H9 (cell line): ENCODE measurements around the gene HLA-DQB2. TPM values are rescaled to one million over a fixed set of nuclear protein-coding genes. Genes with fewer than 3 reads are reported as not detected.

Source experiments
- DNase-seq: peaks from one replicate; pipeline ENCODE4 v3.0.0-alpha.2; 2017
- H2AFZ ChIP-seq: one replicate; pipeline ENCODE4 v1.6.1; 2013; ENCODE audit warnings: mild to moderate bottlenecking, low read length, control low read depth, moderate library complexity
- H2AK5ac ChIP-seq: 2 replicates; pipeline ENCODE4 v1.6.1; 2013; ENCODE audit warnings: low read length, control low read depth, mixed read lengths; ENCODE audit not compliant: insufficient read length
- H2BK120ac ChIP-seq: one replicate; pipeline ENCODE4 v1.6.1; 2013; ENCODE audit warnings: low read depth, mild to moderate bottlenecking, low read length, control low read depth, inconsistent platforms; ENCODE audit not compliant: poor library complexity, severe bottlenecking
- H2BK12ac ChIP-seq: 2 replicates; pipeline ENCODE4 v1.6.1; 2013; ENCODE audit warnings: low read length, control low read depth, mixed read lengths, low read depth; ENCODE audit not compliant: insufficient read length
- H2BK15ac ChIP-seq: 2 replicates; pipeline ENCODE4 v1.6.1; 2013; ENCODE audit warnings: low read depth, low read length, control low read depth
- H2BK20ac ChIP-seq: one replicate; pipeline ENCODE4 v1.6.1; 2013; ENCODE audit warnings: low read depth, mild to moderate bottlenecking, low read length, control low read depth, inconsistent platforms; ENCODE audit not compliant: poor library complexity, severe bottlenecking
- H2BK5ac ChIP-seq: 2 replicates; pipeline ENCODE4 v1.6.1; 2013; ENCODE audit warnings: low read length, control low read depth, mixed read lengths; ENCODE audit not compliant: insufficient read length
- H3K14ac ChIP-seq: 2 replicates; pipeline ENCODE4 v1.6.1; 2013; ENCODE audit warnings: low read length, control low read depth; ENCODE audit not compliant: insufficient read depth
- H3K18ac ChIP-seq: 2 replicates; pipeline ENCODE4 v1.6.1; 2013; ENCODE audit warnings: low read depth, mild to moderate bottlenecking, mixed read lengths, low read length, control low read depth; ENCODE audit not compliant: insufficient read length
- H3K23ac ChIP-seq: 2 replicates; pipeline ENCODE4 v1.6.1; 2013; ENCODE audit warnings: low read length, control low read depth, mixed read lengths, low read depth; ENCODE audit not compliant: insufficient read length
- H3K23me2 ChIP-seq: 2 replicates; pipeline ENCODE4 v1.6.1; 2013; ENCODE audit warnings: low read depth, mild to moderate bottlenecking, mixed read lengths, low read length, control low read depth; ENCODE audit not compliant: insufficient read length, poor library complexity, severe bottlenecking
- H3K27ac ChIP-seq: 2 replicates; pipeline ENCODE4 v1.5.1; 2013; ENCODE audit warnings: low read length, control low read depth, mixed read lengths, low read depth; ENCODE audit not compliant: insufficient read length
- H3K27me3 ChIP-seq: 2 replicates; pipeline ENCODE4 v1.6.1; 2013; ENCODE audit warnings: low read length, control low read depth, inconsistent platforms; ENCODE audit not compliant: insufficient read depth
- H3K4ac ChIP-seq: 2 replicates; pipeline ENCODE4 v1.6.1; 2013; ENCODE audit warnings: low read depth, mild to moderate bottlenecking, control low read depth, inconsistent platforms, low read length, moderate library complexity
- H3K4me1 ChIP-seq: 2 replicates; pipeline ENCODE4 v1.6.1; 2013; ENCODE audit warnings: low read length, control low read depth, inconsistent platforms; ENCODE audit not compliant: insufficient read depth
- H3K4me2 ChIP-seq: 2 replicates; pipeline ENCODE4 v1.6.1; 2013; ENCODE audit warnings: low read length, control low read depth, mixed read lengths; ENCODE audit not compliant: insufficient read length, insufficient read depth
- H3K56ac ChIP-seq: 2 replicates; pipeline ENCODE4 v1.6.1; 2013; ENCODE audit warnings: low read depth, mild to moderate bottlenecking, mixed read lengths, low read length, control low read depth; ENCODE audit not compliant: insufficient read length
- H3K79me1 ChIP-seq: 2 replicates; pipeline ENCODE4 v1.6.1; 2013; ENCODE audit warnings: low read depth, mild to moderate bottlenecking, moderate library complexity, low read length, control low read depth, inconsistent platforms; ENCODE audit not compliant: insufficient read depth, poor library complexity, severe bottlenecking
- H3K79me2 ChIP-seq: 2 replicates; pipeline ENCODE4 v1.6.1; 2013; ENCODE audit warnings: low read length, control low read depth, inconsistent platforms; ENCODE audit not compliant: insufficient read depth
- H3K9ac ChIP-seq: 2 replicates; pipeline ENCODE4 v1.6.1; 2013; ENCODE audit warnings: low read length, control low read depth, mixed read lengths; ENCODE audit not compliant: insufficient read length; ENCODE audit errors: extremely low read depth
- H3K9me3 ChIP-seq: one replicate; pipeline ENCODE4 v1.6.1; 2013; ENCODE audit warnings: low read depth, low read length, inconsistent platforms; ENCODE audit not compliant: control insufficient read depth
- H3T11ph ChIP-seq: one replicate; pipeline ENCODE4 v1.6.1; 2013; ENCODE audit warnings: mild to moderate bottlenecking, low read length, control low read depth, inconsistent platforms
- H4K20me1 ChIP-seq: one replicate; pipeline ENCODE4 v1.6.1; 2013; ENCODE audit not compliant: control insufficient read depth, insufficient read length, insufficient read depth
- H4K5ac ChIP-seq: 2 replicates; pipeline ENCODE4 v1.6.1; 2013; ENCODE audit warnings: low read depth, mild to moderate bottlenecking, mixed read lengths, low read length, control low read depth; ENCODE audit not compliant: insufficient read length
- H4K8ac ChIP-seq: replicated peaks from 2 replicates; pipeline ENCODE4 v1.6.1; 2013; ENCODE audit warnings: low read length, control low read depth, mixed read lengths, low read depth; ENCODE audit not compliant: insufficient read length
- H4K91ac ChIP-seq: 2 replicates; pipeline ENCODE4 v1.6.1; 2013; ENCODE audit warnings: low read depth, mild to moderate bottlenecking, moderate library complexity, mixed read lengths, low read length, control low read depth; ENCODE audit not compliant: insufficient read length
- H3K27ac Mint-ChIP-seq, 3 experiments: 2 replicates in 2 of 3; 3 replicates in 1 of 3; pipeline ENCODE4 v1.8.0; 2020 to 2021; ENCODE audit warnings: mixed read lengths in 3 of 3, mild to moderate bottlenecking in 1 of 3, moderate library complexity in 1 of 3
- H3K27me3 Mint-ChIP-seq: 2 replicates; pipeline ENCODE4 v1.8.0; 2021; ENCODE audit warnings: low read depth, mild to moderate bottlenecking, moderate library complexity, mixed read lengths
- H3K36me3 Mint-ChIP-seq, 3 experiments: 2 replicates in 2 of 3; 3 replicates in 1 of 3; pipeline ENCODE4 v1.8.0; 2020 to 2021; ENCODE audit warnings: low read depth in 3 of 3, mixed read lengths in 3 of 3; ENCODE audit not compliant: insufficient read depth in 1 of 3
- H3K4me1 Mint-ChIP-seq, 2 experiments: 2 replicates each; pipeline ENCODE4 v1.8.0; 2020; ENCODE audit warnings: mixed read lengths in 2 of 2
- H3K4me3 Mint-ChIP-seq, 2 experiments: 2 replicates in 1 of 2; 3 replicates in 1 of 2; pipeline ENCODE4 v1.8.0; 2020 to 2021; ENCODE audit warnings: mild to moderate bottlenecking in 2 of 2, mixed read lengths in 2 of 2, moderate library complexity in 1 of 2
- H3K9me3 Mint-ChIP-seq, 2 experiments: 2 replicates in 1 of 2; 3 replicates in 1 of 2; pipeline ENCODE4 v1.8.0; 2020; ENCODE audit warnings: mild to moderate bottlenecking in 2 of 2, mixed read lengths in 2 of 2, moderate library complexity in 1 of 2
- CTCF ChIP-seq: fragments of 200-600 bp; sonication (generic); conservative IDR thresholded peaks from 3 replicates; pipeline ENCODE4 v1.8.0; 2021; ENCODE audit warnings: antibody characterized with exemption, mild to moderate bottlenecking
- WGBS: extraction: QIAGEN DNeasy Blood & Tissue Kit; methylation state at CpG from one replicate; pipeline ENCODE4 v1.1.7; 2013; ENCODE audit warnings: missing lambda C conversion rate, low lambda C conversion rate, mixed read lengths; ENCODE audit not compliant: insufficient read length; ENCODE audit errors: extremely low coverage; 5-methylcytosine and 5-hydroxymethylcytosine counted together
- total RNA-seq: library from RNA; stranded (reverse); gene quantifications from 2 replicates; pipeline ENCODE4 v1.2.1, GENCODE V29; 2021

Gene HLA-DQB2
- total RNA-seq, 1 experiment from 2014 or later: not detected

GRCh38 chr6:32744776-32745175 lies 18.6 kb downstream of the HLA-DQB2 start:
- Histone ChIP-seq H3K9me3 (no peaks in the 10 kb centered on the region), H3K9ac (no peak overlapping the region), H3K56ac (no peak overlapping the region), H4K91ac (no peak overlapping the region), H3K79me2 (no peaks in the 10 kb centered on the region), H2BK15ac (no peak overlapping the region), H3K27me3 (no peaks in the 10 kb centered on the region), H3K23me2 (no peaks in the 10 kb centered on the region), H3K4ac (no peak overlapping the region), H2BK12ac (no peak overlapping the region), H3K27ac (no peak overlapping the region), H4K8ac (no peak overlapping the region), H3K14ac (no peak overlapping the region), H4K20me1 (no peaks in the 10 kb centered on the region), H2AK5ac (no peak overlapping the region), H2BK5ac (no peak overlapping the region), H3K4me2 (no peak overlapping the region), H3K23ac (no peak overlapping the region), H3K18ac (no peak overlapping the region), H2BK120ac (no peak overlapping the region), H3K4me1 (no peaks in the 10 kb centered on the region), H2AFZ (no peak overlapping the region), H3K79me1 (no peaks in the 10 kb centered on the region), H4K5ac (no peak overlapping the region), H2BK20ac (no peak overlapping the region), H3T11ph (no peak overlapping the region)
- H3K36me3 Mint-ChIP-seq: no peaks in the 10 kb centered on the region
- no peak overlapping the region for H3K27ac Mint-ChIP-seq
- no peak for TF ChIP-seq CTCF
- DNase-seq: no peak
- H3K4me3 Mint-ChIP-seq: no peak overlapping the region
- no CpG with 5 or more reads among the region's 5 CpGs for WGBS
- peaks cover 8% of the 10 kb centered on the region for H3K27me3 Mint-ChIP-seq
- no peaks in the 10 kb centered on the region for H3K9me3 Mint-ChIP-seq
- peaks cover 8 to 12% of the 10 kb centered on the region in 2 experiments; a peak in 3 of 4 replicates for H3K4me1 Mint-ChIP-seq
